GM20431 (cell line): ENCODE measurements around the gene AUTS2.

Source experiments
- in situ Hi-C: fragments of 300-500 bp; cut with MseI, MboI; formaldehyde crosslinking; loops from one replicate; pipeline ENCODE4 v1.15.0; 2020; ENCODE audit warnings: low sequenced_read_pairs; ENCODE audit not compliant: unreplicated experiment

Gene AUTS2

GRCh38 chr7:69599286-69599954 lies 1.1 kb downstream of the AUTS2 start:
- in situ Hi-C loops = no loop called here

GRCh38 chr7:69599955-69600709 lies 1.9 kb downstream of the AUTS2 start:
- in situ Hi-C loops = no loop called here

- in situ Hi-C loops = no loop called here
Measured at GRCh38 chr7:69600710-69601519, 2.6 kb downstream of the AUTS2 start.

GRCh38 chr7:69602522-69602921 lies 4.2 kb downstream of the AUTS2 start:
- in situ Hi-C loops = no loop called here

DNA sequence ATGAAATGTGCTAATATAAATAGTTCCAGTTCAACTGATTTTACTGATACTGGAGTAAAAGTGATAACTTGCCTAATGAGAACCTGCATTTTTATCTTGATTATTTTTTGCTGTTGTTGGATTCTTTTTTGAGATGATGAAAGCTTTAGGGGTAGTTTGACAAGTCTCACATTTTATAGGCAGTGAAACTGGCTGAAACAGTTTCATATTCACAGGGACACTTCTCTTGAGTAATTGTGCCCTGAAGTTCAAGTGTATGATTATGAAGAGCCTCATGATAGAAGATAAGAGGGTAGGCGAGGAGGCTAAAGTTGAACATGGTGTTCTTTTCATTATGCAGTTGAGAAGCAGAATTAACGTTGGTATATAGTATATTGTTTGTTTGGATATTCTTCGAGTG lies 5.1 kb downstream of the AUTS2 start:
- in situ Hi-C loops = no loop called here

DNA sequence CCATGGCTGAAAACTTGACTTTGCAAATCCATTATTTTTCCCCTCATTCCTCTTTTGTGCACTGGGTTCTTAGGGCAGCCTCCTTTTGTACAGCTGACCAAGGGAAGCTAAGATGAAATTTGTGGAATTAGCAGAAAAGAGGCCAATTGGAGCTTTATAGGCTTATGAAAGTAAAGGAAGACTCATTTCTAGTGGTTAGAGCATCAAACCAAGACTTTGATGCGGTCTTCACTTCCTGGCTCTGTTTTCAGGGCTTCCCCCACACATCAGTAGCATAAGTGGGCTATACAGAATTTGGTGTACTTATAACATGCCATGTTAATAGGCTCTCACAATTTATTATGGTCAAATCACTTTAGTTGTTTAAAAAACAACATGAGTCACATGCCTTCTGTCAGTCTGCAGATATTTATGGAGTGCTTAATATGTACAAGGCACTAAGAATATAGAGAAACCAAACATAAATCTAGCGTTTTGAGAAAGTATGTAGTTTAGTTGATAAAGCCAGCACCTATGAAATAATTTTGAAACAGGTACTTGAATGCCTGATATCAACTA lies 5.7 kb downstream of the AUTS2 start:
- in situ Hi-C loops = no loop called here

DNA sequence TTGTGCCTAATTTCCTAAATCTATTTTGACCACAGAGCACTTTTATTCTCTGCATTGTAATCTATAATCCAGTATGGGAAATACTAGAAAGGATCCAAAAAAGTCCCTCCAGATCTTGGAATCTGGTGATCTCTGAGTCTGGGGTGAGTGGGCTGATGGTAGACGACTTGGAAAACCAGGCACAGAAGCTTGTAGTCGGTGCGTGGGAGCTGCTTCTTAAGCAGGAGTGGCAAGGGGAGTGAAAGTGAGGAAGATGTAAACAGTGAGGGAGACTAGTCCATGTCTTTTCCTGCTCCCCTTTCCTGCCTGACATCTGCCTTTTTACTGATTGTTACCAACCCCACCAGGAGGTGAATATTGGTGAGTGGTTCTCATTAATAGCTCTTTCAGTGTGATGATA lies 6.8 kb downstream of the AUTS2 start:
- in situ Hi-C loops = no loop called here

- in situ Hi-C loops = no loop called here
Measured at GRCh38 chr7:69605546-69605945, 7.3 kb downstream of the AUTS2 start.

- in situ Hi-C loops = no loop called here
Measured at GRCh38 chr7:69608049-69608448, 9.8 kb downstream of the AUTS2 start.

GRCh38 chr7:69608878-69609277 lies 10.6 kb downstream of the AUTS2 start:
- in situ Hi-C loops = no loop called here

- in situ Hi-C loops = no loop called here
Measured at GRCh38 chr7:69609541-69610373, 11.5 kb downstream of the AUTS2 start.

- in situ Hi-C loops = no loop called here
Measured at GRCh38 chr7:69610374-69611084, 12.3 kb downstream of the AUTS2 start.

GRCh38 chr7:69612981-69613380 lies 14.7 kb downstream of the AUTS2 start:
- in situ Hi-C loops = no loop called here

DNA sequence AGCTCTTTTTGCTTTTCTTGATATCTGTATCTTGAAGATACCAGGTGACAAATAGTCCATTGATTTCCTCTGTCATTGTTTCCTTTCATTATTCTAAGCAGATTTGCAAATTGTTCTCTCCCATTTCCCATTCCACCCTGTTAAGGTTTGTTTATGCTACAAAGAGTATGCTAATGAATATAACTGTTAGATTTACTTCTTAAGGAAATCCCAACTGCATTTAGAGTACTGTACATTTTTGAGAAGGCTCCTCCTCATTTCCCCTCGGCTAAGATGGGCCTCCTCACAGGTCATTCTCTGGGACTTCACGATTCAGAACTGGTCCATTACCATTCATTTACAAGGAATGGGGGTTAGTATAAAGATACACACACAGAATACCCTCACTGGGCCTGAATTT lies 15.6 kb downstream of the AUTS2 start:
- in situ Hi-C loops = no loop called here

GRCh38 chr7:69615685-69616084 lies 17.4 kb downstream of the AUTS2 start:
- in situ Hi-C loops = no loop called here

GRCh38 chr7:69617364-69617763 lies 19.1 kb downstream of the AUTS2 start:
- in situ Hi-C loops = no loop called here

DNA sequence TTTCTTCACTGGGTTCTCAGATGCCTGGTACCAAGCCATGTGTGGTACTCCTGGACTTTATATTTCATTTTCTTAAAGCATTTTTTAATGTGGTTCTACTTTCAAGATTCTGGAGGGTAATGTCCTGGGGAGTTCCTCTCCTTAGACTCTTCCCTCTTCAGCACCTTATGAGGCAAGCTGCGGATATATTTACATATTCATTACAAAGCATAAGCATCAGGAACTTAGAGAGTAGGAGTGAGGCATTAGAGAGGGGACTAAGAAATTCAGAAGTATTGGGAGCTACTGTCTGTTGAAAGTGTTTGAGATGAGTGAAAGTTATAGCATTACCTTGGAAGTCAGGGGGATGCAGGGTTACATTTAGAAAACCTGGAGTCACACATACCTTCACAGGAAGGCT lies 20.8 kb downstream of the AUTS2 start:
- in situ Hi-C loops = no loop called here

GRCh38 chr7:69619635-69620034 lies 21.4 kb downstream of the AUTS2 start:
- in situ Hi-C loops = no loop called here

GRCh38 chr7:69620063-69620462 lies 21.8 kb downstream of the AUTS2 start:
- in situ Hi-C loops = no loop called here
